Measurements from ENCODE around the gene RXRB. TPM values are rescaled to one million over a fixed set of nuclear protein-coding genes. Genes with fewer than 3 reads are reported as not detected.

Gene RXRB
- total and polyA plus RNA-seq, 2 of the 13 experiments (the other 11 are each of a cell fraction or from before 2014, with no cell fraction given), result 26.7 to 55.7 TPM

GRCh38 chr6:33200219-33201146, at the start of gene RXRB, which contains the start of gene SLC39A7 (continued):
- TF ChIP-seq ZNF567 (CRISPR knock-in tag; IDR thresholded peaks at IDR 0.05; ENCODE audit: borderline replicate concordance) (peak; percentile 65; the same call in 1 of the 2 replicates), ZBTB43 (CRISPR knock-in tag; conservative IDR thresholded peaks at IDR 0.05) (peak; percentile 79; the same call in 1 of the 2 replicates), CCDC6 (CRISPR knock-in tag; IDR thresholded peaks at IDR 0.05) (peak; percentile 96), ZNF746 (CRISPR knock-in tag; IDR thresholded peaks at IDR 0.05) (peak; percentile 89), NFKB2 (CRISPR knock-in tag; IDR thresholded peaks at IDR 0.05; ENCODE audit: borderline replicate concordance) (peak; percentile 96), STAT6 (CRISPR knock-in tag; IDR thresholded peaks at IDR 0.05; ENCODE audit: borderline replicate concordance) (peak; percentile 81; the same call in 1 of the 2 replicates), HDAC6 (IDR thresholded peaks at IDR 0.05; ENCODE audit: low read depth, low read length) (no peak), ZNF564 (CRISPR knock-in tag; IDR thresholded peaks at IDR 0.05) (peak; percentile 46; the same call in 1 of the 2 replicates), SNAI1 (CRISPR knock-in tag; IDR thresholded peaks at IDR 0.05; ENCODE audit: borderline replicate concordance) (peak; percentile 47; the same call in 1 of the 2 replicates), BATF2 (CRISPR knock-in tag; IDR thresholded peaks at IDR 0.05) (peak; percentile 84; the same call in 1 of the 2 replicates), DZIP1 (CRISPR knock-in tag; IDR thresholded peaks at IDR 0.05) (peak; percentile 81), SETDB1 (CRISPR knock-in tag; IDR thresholded peaks at IDR 0.05; ENCODE audit: borderline replicate concordance) (no peak), ZNF468 (CRISPR knock-in tag; IDR thresholded peaks at IDR 0.05) (no peak; the same call in 1 of the 2 replicates), SP140L (CRISPR knock-in tag; IDR thresholded peaks at IDR 0.05; ENCODE audit: borderline replicate concordance) (no peak), ZFP41 (CRISPR knock-in tag; IDR thresholded peaks at IDR 0.05; ENCODE audit: borderline replicate concordance) (peak; percentile 72; the same call in 1 of the 2 replicates), KLF9 (CRISPR knock-in tag; IDR thresholded peaks at IDR 0.05; ENCODE audit: low read depth) (0 out of 2 replicates have a peak, but pooled peaks have one; percentile 72), REL (CRISPR knock-in tag; conservative IDR thresholded peaks at IDR 0.05) (0 out of 2 replicates have a peak, but pooled peaks have one; percentile 54), MAX (IDR thresholded peaks at IDR 0.05) (no peak), GATA4 (IDR thresholded peaks at IDR 0.05; ENCODE audit: borderline replicate concordance, low read depth) (peak; percentile 58; the same call in 1 of the 2 replicates), CREB1 (IDR thresholded peaks at IDR 0.05) (peak; percentile 59; the same call in 1 of the 2 replicates), CREB1 (CRISPR knock-in tag; IDR thresholded peaks at IDR 0.05) (no peak)
